Mesendoderm (in vitro differentiated cells): ENCODE measurements around the gene ZNF728. TPM values are rescaled to one million over a fixed set of nuclear protein-coding genes. Genes with fewer than 3 reads are reported as not detected.
"Not testable (repeated sequence)": the region's sequence is repeated elsewhere in the genome, so short reads cannot be mapped to it uniquely, and the experiment has no call there.

Experiments used
- DNase-seq: peaks from one replicate; pipeline ENCODE4 v3.0.0; 2013
- H2AK5ac ChIP-seq: 2 replicates; pipeline ENCODE4 v1.6.1; 2013; ENCODE audit warnings: low read length, inconsistent platforms
- H2BK120ac ChIP-seq: 2 replicates; pipeline ENCODE4 v1.6.1; 2013; ENCODE audit warnings: low read depth, mild to moderate bottlenecking, low read length, moderate library complexity, mixed read lengths
- H2BK15ac ChIP-seq: replicated peaks from 2 replicates; pipeline ENCODE4 v1.6.1; 2013; ENCODE audit warnings: low read depth, mild to moderate bottlenecking, moderate library complexity
- H2BK5ac ChIP-seq: 2 replicates; pipeline ENCODE4 v1.6.1; 2013; ENCODE audit warnings: low read length, inconsistent platforms
- H3K18ac ChIP-seq: 2 replicates; pipeline ENCODE4 v1.6.1; 2013; ENCODE audit warnings: mild to moderate bottlenecking, low read length, mixed read lengths
- H3K23ac ChIP-seq: one replicate; pipeline ENCODE4 v1.6.1; 2013; ENCODE audit warnings: low read length
- H3K27ac ChIP-seq: 2 replicates; pipeline ENCODE4 v1.5.1; 2013; ENCODE audit warnings: low read depth, mild to moderate bottlenecking, inconsistent platforms, low read length, moderate library complexity
- H3K27me3 ChIP-seq: 2 replicates; pipeline ENCODE4 v1.6.1; 2013; ENCODE audit warnings: low read length, control low read depth, mild to moderate bottlenecking, inconsistent platforms; ENCODE audit not compliant: insufficient read depth, poor library complexity
- H3K36me3 ChIP-seq: 2 replicates; pipeline ENCODE4 v1.6.1; 2013; ENCODE audit warnings: low read length, inconsistent platforms; ENCODE audit not compliant: control insufficient read depth, insufficient read depth
- H3K4ac ChIP-seq: one replicate; pipeline ENCODE4 v1.6.1; 2013; ENCODE audit warnings: low read depth, mild to moderate bottlenecking, low read length, moderate library complexity
- H3K4me1 ChIP-seq: 2 replicates; pipeline ENCODE4 v1.6.1; 2013; ENCODE audit warnings: low read depth, low read length, inconsistent platforms; ENCODE audit not compliant: control insufficient read depth
- H3K4me2 ChIP-seq: 2 replicates; pipeline ENCODE4 v1.6.1; 2013; ENCODE audit warnings: low read length
- H3K4me3 ChIP-seq: 2 replicates; pipeline ENCODE4 v1.5.1; 2013; ENCODE audit warnings: mild to moderate bottlenecking, low read length
- H3K56ac ChIP-seq: one replicate; pipeline ENCODE4 v1.6.1; 2013; ENCODE audit warnings: low read length
- H3K79me1 ChIP-seq: 2 replicates; pipeline ENCODE4 v1.6.1; 2013; ENCODE audit warnings: low read length, inconsistent platforms
- H3K79me2 ChIP-seq: 2 replicates; pipeline ENCODE4 v1.6.1; 2013; ENCODE audit warnings: mild to moderate bottlenecking, low read length; ENCODE audit not compliant: control insufficient read depth, insufficient read depth
- H3K9ac ChIP-seq: 2 replicates; pipeline ENCODE4 v1.6.1; 2013; ENCODE audit warnings: low read length, inconsistent platforms
- H4K5ac ChIP-seq: one replicate; pipeline ENCODE4 v1.6.1; 2013; ENCODE audit warnings: low read length
- H4K8ac ChIP-seq: one replicate; pipeline ENCODE4 v1.6.1; 2013; ENCODE audit warnings: low read depth, mild to moderate bottlenecking, control low read depth, low read length, moderate library complexity
- WGBS: extraction: QIAGEN DNeasy Blood & Tissue Kit; methylation state at CpG from one replicate; pipeline ENCODE4 v1.1.7; 2013; ENCODE audit warnings: low lambda C conversion rate, missing lambda C conversion rate; ENCODE audit not compliant: insufficient coverage; ENCODE audit errors: extremely low coverage; 5-methylcytosine and 5-hydroxymethylcytosine counted together
- small RNA-seq: library from polyadenylated mRNA; stranded (forward); fragments of <200 nt; extraction: miRNeasy Mini kit (QIAGEN cat#:217004); gene quantifications from one replicate; pipeline ENCODE3, GENCODE V24; 2013; ENCODE audit not compliant: insufficient read depth

Gene ZNF728

DNA sequence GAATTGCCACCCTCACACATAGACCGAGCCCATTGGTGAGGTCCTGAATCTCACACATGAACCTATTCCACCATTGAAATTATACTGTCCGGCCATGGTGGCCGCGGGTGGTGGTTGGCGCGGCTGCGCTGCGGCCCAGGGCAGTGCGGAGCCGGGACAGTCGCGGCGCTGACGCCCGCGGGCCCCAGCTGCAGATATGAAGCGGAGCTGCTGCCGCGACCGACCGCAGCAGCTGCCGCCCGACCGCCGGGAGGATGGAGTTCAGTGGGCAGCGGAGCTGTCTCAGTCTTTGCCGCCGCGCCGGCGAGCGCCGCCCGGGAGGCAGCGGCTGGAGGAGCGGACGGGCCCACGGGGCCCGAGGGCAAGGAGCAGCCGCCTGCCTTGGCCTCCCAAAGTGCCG, 77.8 kb downstream of the ZNF728 start:
- H2AK5ac ChIP-seq, DNase-seq, H3K4ac ChIP-seq, H3K4me2 ChIP-seq, H2BK15ac ChIP-seq, H3K18ac ChIP-seq, H3K79me1 ChIP-seq, H3K27me3 ChIP-seq, H3K23ac ChIP-seq, H4K8ac ChIP-seq, H3K79me2 ChIP-seq, H2BK5ac ChIP-seq, H3K4me1 ChIP-seq, H3K9ac ChIP-seq, H3K36me3 ChIP-seq, H2BK120ac ChIP-seq, H3K56ac ChIP-seq, H3K27ac ChIP-seq, H3K4me3 ChIP-seq, H4K5ac ChIP-seq: not testable (repeated sequence)
- WGBS, result no CpG with 5 or more reads among the region's 41 CpGs

Small RNA genes lying within 50 kb of the gene (small RNA-seq; reads per million reads assigned to genes)
- gene AC022145.2, result not detected
